ENCODE results near the gene AUTS2.

GRCh38 chr7:70693686-70694433 is 1095.6 kb downstream of the AUTS2 start:
- TF ChIP-seq POLR2AphosphoS5 (IDR thresholded peaks at IDR 0.05; ENCODE audit: low read depth, low read length), result no peak
- no peak for TF ChIP-seq POLR2A (IDR thresholded peaks at IDR 0.05; ENCODE audit: low read depth, low read length)
- TF ChIP-seq TAF1 (IDR thresholded peaks at IDR 0.05; ENCODE audit: low read depth, low read length), result no peak

Measured in GM12891 (cell line).